ENCODE data around the gene NEURL1. TPM values are rescaled to one million over a fixed set of nuclear protein-coding genes. Genes with fewer than 3 reads are reported as not detected.

The NEURL1 gene
- total and polyA plus RNA-seq, 2 experiments from 2014 or later, result 2.7 to 3.5 TPM

DNA sequence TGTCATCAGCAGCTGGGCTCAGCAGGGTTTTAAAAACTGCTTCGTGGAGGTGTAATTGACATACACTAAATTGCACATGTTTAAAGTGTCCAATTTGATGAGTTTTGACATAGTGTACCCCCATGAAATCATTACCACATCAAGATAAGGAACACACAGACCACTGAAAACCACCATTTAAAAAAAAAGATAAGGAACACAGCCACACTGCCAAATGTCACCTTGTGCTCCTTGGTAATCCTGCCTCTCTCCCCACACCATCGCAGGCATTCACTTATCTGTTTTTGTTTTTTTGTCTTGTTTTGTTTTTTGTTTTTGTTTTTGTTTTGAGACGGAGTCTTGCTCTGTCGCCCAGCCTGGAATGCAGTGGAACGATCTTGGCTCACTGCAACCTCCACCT, 75.0 kb downstream of the NEURL1 start:
- no peak overlapping the region for H3K4me3 ChIP-seq
- no peak for DNase-seq (ENCODE audit: low read depth in 1 of 2, low spot score in 1 of 2)
- no peaks in the 10 kb centered on the region for H3K4me1 ChIP-seq (ENCODE audit: low read depth)
- no peak overlapping the region for H3K27ac ChIP-seq
- no peaks in the 10 kb centered on the region for H3K27me3 ChIP-seq
- no peaks in the 10 kb centered on the region for H3K9me3 ChIP-seq (ENCODE audit: low read depth)
- TF ChIP-seq, protein P1, sequence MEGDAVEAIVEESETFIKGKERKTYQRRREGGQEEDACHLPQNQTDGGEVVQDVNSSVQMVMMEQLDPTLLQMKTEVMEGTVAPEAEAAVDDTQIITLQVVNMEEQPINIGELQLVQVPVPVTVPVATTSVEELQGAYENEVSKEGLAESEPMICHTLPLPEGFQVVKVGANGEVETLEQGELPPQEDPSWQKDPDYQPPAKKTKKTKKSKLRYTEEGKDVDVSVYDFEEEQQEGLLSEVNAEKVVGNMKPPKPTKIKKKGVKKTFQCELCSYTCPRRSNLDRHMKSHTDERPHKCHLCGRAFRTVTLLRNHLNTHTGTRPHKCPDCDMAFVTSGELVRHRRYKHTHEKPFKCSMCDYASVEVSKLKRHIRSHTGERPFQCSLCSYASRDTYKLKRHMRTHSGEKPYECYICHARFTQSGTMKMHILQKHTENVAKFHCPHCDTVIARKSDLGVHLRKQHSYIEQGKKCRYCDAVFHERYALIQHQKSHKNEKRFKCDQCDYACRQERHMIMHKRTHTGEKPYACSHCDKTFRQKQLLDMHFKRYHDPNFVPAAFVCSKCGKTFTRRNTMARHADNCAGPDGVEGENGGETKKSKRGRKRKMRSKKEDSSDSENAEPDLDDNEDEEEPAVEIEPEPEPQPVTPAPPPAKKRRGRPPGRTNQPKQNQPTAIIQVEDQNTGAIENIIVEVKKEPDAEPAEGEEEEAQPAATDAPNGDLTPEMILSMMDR (IDR thresholded peaks at IDR 0.05; ENCODE audit: low read depth, low read length), result no peak
- H3K36me3 ChIP-seq, result no peaks in the 10 kb centered on the region

DNA sequence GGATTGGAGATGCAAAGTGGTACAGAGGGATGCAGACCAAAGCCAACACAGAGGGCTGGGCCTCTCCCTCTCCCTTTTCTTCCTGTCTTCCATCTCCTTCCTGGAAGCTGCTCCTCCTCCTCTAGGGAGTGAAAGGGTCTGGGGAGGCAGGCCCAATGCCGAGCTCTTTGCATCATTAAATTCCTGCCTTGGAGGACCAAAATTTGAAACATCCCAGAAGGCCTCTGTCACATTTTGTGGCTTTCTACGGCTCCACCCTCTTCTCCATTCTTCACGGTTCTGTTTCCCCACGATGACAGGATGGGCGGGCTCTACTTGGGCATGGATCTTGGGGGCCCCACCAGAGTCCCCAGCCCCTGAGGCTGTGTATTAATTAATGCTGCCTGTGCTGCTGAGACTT, 76.4 kb downstream of the NEURL1 start:
- H3K4me3 ChIP-seq, result no peak overlapping the region
- peak in 1 of 2 donors; percentile 40 for DNase-seq (ENCODE audit: low read depth in 1 of 2, low spot score in 1 of 2)
- no peaks in the 10 kb centered on the region for H3K27me3 ChIP-seq
- no peak overlapping the region for H3K27ac ChIP-seq
- no peaks in the 10 kb centered on the region for H3K9me3 ChIP-seq (ENCODE audit: low read depth)
- H3K36me3 ChIP-seq, result no peaks in the 10 kb centered on the region
- no peaks in the 10 kb centered on the region for H3K4me1 ChIP-seq (ENCODE audit: low read depth)
- TF ChIP-seq, protein P1 (IDR thresholded peaks at IDR 0.05; ENCODE audit: low read depth, low read length), result no peak

DNA sequence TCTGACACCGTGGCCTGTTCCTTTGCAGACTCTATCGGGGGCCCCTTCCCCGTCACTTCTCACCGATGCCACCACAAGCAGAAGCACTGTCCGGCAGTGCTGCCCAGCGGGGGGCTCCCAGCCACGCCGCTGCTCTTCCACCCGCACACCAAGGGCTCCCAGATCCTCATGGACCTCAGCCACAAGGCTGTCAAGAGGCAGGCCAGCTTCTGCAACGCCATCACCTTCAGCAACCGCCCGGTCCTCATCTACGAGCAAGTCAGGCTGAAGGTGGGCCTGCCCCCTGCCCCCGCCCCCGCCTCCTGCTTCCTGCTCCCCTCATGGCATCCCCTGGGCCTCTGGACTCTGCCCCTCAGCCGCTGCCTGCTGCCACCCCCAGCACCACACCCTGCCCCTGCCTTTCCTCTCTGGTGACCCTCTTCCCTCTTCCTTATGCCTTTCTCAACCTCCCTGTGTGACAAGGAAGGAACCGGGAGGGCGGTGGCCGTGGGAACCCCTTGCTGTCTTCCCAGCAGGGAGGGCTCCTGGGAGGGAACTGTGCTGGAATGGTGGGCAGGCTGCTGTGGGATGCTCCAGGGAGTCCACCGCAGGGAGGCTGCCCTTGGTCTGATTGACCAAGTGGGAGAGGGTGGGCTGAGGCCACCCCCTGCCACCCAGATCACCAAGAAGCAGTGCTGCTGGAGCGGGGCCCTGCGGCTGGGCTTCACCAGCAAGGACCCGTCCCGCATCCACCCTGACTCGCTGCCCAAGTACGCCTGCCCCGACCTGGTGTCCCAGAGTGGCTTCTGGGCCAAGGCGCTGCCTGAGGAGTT, 77.5 kb downstream of the NEURL1 start:
- H3K9me3 ChIP-seq (ENCODE audit: low read depth), result no peaks in the 10 kb centered on the region
- no peak overlapping the region for H3K27ac ChIP-seq
- H3K4me1 ChIP-seq (ENCODE audit: low read depth), result no peaks in the 10 kb centered on the region
- no peaks in the 10 kb centered on the region for H3K36me3 ChIP-seq
- no peak overlapping the region for H3K4me3 ChIP-seq
- TF ChIP-seq, protein P1 (IDR thresholded peaks at IDR 0.05; ENCODE audit: low read depth, low read length), result no peak
- no peaks in the 10 kb centered on the region for H3K27me3 ChIP-seq
- DNase-seq (ENCODE audit: low read depth in 1 of 2, low spot score in 1 of 2), result no peak

DNA sequence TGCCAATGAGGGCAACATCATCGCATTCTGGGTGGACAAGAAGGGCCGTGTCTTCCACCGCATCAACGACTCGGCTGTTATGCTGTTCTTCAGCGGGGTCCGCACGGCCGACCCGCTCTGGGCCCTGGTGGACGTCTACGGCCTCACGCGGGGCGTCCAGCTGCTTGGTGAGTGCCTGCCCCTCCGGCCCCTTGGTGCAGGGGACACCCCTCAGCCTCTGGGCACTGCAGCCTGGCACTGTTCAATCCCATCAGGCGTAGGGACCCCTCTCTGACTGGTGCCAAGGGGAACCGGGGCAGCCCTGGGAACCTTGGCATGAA, 78.1 kb downstream of the NEURL1 start:
- Histone ChIP-seq H3K27ac (no peak overlapping the region), H3K27me3 (no peaks in the 10 kb centered on the region), H3K36me3 (no peaks in the 10 kb centered on the region), H3K4me1 (ENCODE audit: low read depth) (no peaks in the 10 kb centered on the region), H3K9me3 (ENCODE audit: low read depth) (no peaks in the 10 kb centered on the region), H3K4me3 (no peak overlapping the region)
- TF ChIP-seq, protein P1 (IDR thresholded peaks at IDR 0.05; ENCODE audit: low read depth, low read length), result no peak
- no peak for DNase-seq (ENCODE audit: low read depth in 1 of 2, low spot score in 1 of 2)

DNA sequence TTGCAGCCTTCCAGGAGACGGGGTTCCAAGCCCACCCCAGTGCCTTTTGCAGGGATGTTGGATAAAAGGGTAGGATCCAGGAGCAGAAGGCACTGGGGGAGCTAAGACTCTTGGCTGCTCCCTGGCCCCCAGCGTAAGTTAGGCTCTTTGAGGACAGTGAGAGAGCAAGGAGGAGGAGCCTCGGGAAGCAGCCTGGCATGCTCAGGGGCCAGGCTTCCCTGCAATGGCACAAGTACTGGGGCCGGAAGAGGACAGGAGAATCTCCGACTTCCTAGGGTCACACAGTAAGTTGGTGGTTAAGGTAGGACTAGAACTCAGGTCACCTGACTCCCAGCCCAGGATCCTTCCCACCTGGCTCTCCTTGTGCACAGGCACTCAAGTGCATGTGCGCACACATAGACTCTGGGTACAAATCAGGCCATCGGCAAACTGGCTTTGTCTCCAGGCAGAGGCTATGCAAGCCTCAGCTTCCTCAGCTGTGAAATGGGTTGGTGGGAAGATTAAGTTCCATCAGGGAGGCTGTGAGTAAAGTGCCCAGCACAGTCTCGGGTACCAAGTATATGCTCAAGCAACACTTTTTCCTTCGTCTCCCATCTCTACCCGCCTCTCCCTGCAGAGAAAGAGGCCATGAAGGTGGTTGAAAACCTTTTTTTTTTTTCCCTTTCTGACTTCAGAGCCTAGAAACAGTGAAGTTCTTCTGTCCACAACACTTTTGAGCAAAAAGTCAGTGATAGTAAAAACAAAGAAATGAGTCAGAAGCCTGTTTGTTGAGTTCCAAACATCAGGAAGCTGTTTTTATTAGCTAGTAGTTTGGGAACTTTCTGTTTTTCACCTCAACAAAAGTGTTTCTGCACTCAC, 79.1 kb downstream of the NEURL1 start:
- DNase-seq (ENCODE audit: low read depth in 1 of 2, low spot score in 1 of 2), result no peak
- Histone ChIP-seq H3K4me3 (no peak overlapping the region), H3K36me3 (no peaks in the 10 kb centered on the region), H3K27ac (no peak overlapping the region), H3K4me1 (ENCODE audit: low read depth) (no peaks in the 10 kb centered on the region), H3K9me3 (ENCODE audit: low read depth) (no peaks in the 10 kb centered on the region), H3K27me3 (no peaks in the 10 kb centered on the region)
- TF ChIP-seq, protein P1 (IDR thresholded peaks at IDR 0.05; ENCODE audit: low read depth, low read length), result no peak

All from cardiac muscle cell (in vitro differentiated cells and primary cell).